ENCODE data around the gene RNASE9. TPM values are rescaled to one million over a fixed set of nuclear protein-coding genes. Genes with fewer than 3 reads are reported as not detected.

RNASE9 gene
- total RNA-seq, 4 donors from 2014 or later = not detected

DNA sequence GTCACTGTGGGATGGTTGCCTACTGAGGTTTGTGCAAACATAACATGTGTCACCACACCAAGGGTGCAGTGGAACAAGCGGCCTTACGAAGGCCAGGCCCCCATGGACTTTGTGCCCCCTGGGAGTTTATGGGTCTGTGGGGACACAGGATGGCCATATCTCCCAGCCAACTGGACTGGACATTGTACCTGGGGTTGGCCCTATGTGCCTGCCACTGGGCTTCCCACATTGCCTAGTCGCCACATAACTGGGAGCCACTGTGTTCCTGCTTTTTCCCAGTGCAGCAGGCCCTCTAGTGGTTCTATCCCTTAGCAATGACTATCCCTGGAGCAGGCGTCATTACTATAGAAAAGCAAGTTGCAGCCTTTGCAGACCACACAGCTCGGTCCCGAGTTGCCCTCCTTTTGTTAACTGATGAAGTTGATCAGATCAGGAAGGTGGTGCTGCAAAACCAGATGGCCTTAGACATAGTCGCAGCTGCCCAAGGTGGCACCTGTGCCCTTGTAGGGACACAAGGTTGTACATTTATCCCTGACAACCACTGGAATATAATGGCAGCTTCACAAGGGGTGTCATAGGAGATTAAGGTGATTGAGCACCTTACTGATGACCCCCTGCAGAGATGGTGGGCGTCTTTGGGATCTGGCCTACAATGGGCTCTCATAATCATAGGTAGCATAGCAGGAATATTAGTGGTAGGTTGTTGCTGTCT is 45.5 kb upstream of the RNASE9 start:
- TF ChIP-seq, protein P1, sequence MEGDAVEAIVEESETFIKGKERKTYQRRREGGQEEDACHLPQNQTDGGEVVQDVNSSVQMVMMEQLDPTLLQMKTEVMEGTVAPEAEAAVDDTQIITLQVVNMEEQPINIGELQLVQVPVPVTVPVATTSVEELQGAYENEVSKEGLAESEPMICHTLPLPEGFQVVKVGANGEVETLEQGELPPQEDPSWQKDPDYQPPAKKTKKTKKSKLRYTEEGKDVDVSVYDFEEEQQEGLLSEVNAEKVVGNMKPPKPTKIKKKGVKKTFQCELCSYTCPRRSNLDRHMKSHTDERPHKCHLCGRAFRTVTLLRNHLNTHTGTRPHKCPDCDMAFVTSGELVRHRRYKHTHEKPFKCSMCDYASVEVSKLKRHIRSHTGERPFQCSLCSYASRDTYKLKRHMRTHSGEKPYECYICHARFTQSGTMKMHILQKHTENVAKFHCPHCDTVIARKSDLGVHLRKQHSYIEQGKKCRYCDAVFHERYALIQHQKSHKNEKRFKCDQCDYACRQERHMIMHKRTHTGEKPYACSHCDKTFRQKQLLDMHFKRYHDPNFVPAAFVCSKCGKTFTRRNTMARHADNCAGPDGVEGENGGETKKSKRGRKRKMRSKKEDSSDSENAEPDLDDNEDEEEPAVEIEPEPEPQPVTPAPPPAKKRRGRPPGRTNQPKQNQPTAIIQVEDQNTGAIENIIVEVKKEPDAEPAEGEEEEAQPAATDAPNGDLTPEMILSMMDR (IDR thresholded peaks at IDR 0.05; ENCODE audit: low read depth) = no peak

DNA sequence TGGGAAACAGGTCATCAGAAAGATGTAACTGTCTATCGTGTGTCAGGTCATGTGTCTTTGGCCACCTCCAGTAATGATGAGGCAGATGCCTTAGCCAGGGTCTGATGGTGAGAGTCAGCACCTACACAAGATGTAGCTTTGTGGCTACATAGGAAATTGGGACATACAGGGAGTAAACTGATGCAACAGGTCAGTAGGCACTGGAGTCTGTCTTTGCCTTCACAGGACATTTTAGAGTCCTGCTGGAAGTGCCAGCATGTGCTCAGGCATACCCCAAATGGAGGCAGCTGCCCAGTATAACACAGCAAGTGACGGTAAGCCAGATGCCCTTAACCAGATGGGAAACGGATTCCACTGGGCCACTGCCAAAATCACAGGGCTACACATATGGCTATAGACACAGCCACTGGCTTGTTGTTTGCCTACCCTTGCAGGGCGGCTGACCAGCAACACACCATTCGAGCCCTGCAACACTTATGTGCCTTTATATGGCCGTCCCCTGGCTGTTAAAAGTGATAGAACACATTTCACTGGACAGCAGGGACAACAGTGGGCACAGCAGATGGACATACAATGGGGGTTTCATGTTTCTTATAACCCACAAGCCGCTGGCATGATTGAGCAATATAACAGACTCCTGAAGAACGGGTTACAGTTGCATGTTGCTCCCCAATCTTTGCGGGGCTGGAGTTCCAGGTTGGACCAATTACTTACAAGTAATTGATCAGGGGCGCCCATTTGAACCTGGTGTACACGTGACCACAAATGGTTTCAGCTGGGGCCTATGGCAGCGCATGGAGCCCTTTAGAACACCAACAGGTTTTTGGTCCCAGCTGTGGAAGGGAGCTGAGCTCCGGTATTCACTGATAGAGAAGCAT is 43.2 kb upstream of the RNASE9 start:
- TF ChIP-seq, protein P1 (IDR thresholded peaks at IDR 0.05; ENCODE audit: low read depth) = no peak

DNA sequence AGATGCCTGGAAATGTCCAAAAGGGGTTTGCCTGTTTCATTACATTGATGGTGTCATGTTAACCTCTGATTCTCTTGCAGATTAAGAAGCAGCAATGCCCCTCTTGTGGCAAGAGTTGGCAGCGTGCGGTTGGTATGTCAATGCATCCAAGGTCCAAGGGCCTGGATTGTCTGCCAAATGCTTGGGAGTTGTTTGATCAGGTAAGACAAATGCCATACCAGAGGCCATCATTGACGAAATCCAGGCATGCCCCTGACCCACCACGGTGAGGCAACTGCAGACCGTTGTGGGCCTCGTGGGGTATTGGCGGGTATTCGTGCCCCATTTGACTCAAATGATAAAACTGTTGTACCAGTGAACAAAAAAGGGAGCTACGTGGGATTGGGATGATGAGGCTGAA is 41.7 kb upstream of the RNASE9 start:
- TF ChIP-seq, protein P1 (IDR thresholded peaks at IDR 0.05; ENCODE audit: low read depth) = no peak

DNA sequence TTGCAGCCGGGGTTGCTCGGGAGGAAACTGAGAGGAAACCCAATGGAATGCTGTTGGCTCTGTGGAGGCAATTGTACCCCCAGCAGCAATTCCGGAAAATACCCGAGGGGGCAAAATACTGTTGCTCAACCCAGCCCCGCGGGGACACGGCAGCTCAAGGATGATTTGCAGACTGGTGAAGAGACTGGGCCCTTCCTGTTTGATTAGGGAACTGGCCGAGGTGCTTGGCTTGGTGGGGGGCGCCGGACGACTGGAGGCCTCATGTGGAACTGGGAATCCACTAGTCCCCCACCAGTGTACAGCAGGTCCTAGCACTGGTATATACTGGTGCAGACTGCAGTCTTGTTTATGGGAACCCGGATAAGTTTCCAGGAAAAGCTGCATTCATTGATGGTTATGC is 40.7 kb upstream of the RNASE9 start:
- TF ChIP-seq, protein P1 (IDR thresholded peaks at IDR 0.05; ENCODE audit: low read depth) = no peak

DNA sequence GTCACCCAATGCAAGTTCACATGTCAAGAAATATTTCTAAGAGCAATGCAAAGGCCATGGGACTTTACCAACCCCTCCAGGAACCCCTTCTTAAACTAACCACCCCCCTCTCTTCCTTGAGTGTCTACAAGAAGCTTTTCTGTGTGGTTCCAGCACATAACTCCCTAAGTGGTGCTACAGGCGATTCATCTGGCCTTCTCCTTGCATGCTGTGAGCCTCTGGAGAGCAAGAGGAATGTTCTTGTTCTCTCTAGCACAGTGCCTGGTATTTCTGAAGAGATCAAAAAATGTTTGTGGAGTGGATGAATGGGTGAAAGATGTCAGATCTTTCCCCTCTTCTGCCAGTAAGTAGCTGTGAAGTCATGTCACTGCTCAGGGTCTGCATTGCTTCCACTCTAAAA is 36.3 kb upstream of the RNASE9 start:
- TF ChIP-seq, protein P1 (IDR thresholded peaks at IDR 0.05; ENCODE audit: low read depth) = no peak

DNA sequence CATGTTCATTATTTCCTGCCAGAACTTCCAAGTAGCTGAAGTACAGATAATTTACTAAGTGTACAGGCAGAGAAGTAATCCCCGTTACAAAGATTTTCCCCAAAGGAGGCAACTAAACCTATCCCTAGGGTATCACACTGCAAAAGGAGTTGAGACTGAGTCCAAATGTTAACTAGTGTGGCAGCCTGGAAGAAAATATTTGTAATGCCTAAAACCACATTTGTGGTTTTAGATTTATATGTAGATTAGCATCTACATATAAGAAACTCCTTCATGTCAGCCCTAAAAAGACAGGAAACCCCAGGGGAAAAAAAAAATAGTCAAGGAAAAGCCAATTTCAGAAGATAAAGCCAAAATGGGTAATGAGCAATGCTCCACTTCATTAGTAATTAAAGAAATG is 31.7 kb upstream of the RNASE9 start:
- TF ChIP-seq, protein P1 (IDR thresholded peaks at IDR 0.05; ENCODE audit: low read depth) = no peak

DNA sequence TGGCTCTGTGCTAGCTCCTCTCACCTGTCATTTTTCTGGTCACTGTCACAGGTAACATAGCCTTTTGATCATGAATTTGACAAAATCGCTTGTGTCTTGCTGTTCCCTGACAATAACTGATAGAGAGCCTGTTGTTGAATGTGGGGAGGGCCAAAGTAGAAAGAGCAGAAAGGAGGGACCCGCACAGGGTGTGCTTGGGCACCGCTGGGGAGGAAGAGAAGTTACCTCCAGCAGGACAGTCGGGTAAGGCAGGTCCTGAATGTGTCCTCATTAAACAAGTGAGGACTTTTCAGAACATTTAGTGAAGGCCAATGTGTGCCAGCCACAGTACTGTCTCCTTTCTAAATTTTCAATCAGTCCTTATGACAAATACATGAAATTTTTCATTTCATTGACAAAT is 30.4 kb upstream of the RNASE9 start, which contains the start of gene RNASE12:
Gene RNASE12, minus strand, starts transcription at position 142 of the 400 bp plus-strand sequence. CDS start 653 bp downstream, outside the sequence.
- TF ChIP-seq, protein P1 (IDR thresholded peaks at IDR 0.05; ENCODE audit: low read depth) = no peak

Measured in subcutaneous adipose tissue (tissue), 4 donors.